ENCODE measurements around the gene MC1R.

Gene MC1R

GRCh38 chr16:89952551-89952950 is 33.9 kb downstream of the MC1R start:
- no peak overlapping the region for H3K27ac ChIP-seq

GRCh38 chr16:89953671-89954406 is 35.2 kb downstream of the MC1R start:
- H3K27ac ChIP-seq, result no peak overlapping the region
- TF ChIP-seq ZFX (IDR thresholded peaks at IDR 0.05; ENCODE audit: borderline replicate concordance), result no peak
- TF ChIP-seq CTCF (IDR thresholded peaks at IDR 0.05), result no peak

More at GRCh38 chr16:89952551-89952950, 33.9 kb downstream of the MC1R start:
- TF ChIP-seq ZFX (IDR thresholded peaks at IDR 0.05; ENCODE audit: borderline replicate concordance) (no peak), CTCF (IDR thresholded peaks at IDR 0.05) (no peak)

GRCh38 chr16:89954462-89954861 is 35.8 kb downstream of the MC1R start:
- H3K27ac ChIP-seq, result no peak overlapping the region
- TF ChIP-seq ZFX (IDR thresholded peaks at IDR 0.05; ENCODE audit: borderline replicate concordance) (no peak), CTCF (IDR thresholded peaks at IDR 0.05) (no peak)

GRCh38 chr16:89955001-89955685 is 36.5 kb downstream of the MC1R start:
- no peak for TF ChIP-seq CTCF (IDR thresholded peaks at IDR 0.05)
- TF ChIP-seq ZFX (IDR thresholded peaks at IDR 0.05; ENCODE audit: borderline replicate concordance), result no peak
- no peak overlapping the region for H3K27ac ChIP-seq

- TF ChIP-seq ZFX (IDR thresholded peaks at IDR 0.05; ENCODE audit: borderline replicate concordance) (no peak), CTCF (IDR thresholded peaks at IDR 0.05) (no peak)
- H3K27ac ChIP-seq, result no peak overlapping the region
Observed at GRCh38 chr16:89956505-89957215, 38.0 kb downstream of the MC1R start.

- H3K27ac ChIP-seq, result no peak overlapping the region; the same call in 1 of the 2 replicates
- no peak for TF ChIP-seq ZFX (IDR thresholded peaks at IDR 0.05; ENCODE audit: borderline replicate concordance)
- TF ChIP-seq CTCF (IDR thresholded peaks at IDR 0.05), result no peak
Observed at GRCh38 chr16:89957216-89957785, 38.6 kb downstream of the MC1R start.
